GM04503 (cell line): ENCODE results near the gene NEUROG1.

Experiments used
- DNase-seq: peaks from one replicate; pipeline ENCODE4 v3.0.0-alpha.2; 2012; ENCODE audit warnings: low read depth

The NEUROG1 gene

DNA sequence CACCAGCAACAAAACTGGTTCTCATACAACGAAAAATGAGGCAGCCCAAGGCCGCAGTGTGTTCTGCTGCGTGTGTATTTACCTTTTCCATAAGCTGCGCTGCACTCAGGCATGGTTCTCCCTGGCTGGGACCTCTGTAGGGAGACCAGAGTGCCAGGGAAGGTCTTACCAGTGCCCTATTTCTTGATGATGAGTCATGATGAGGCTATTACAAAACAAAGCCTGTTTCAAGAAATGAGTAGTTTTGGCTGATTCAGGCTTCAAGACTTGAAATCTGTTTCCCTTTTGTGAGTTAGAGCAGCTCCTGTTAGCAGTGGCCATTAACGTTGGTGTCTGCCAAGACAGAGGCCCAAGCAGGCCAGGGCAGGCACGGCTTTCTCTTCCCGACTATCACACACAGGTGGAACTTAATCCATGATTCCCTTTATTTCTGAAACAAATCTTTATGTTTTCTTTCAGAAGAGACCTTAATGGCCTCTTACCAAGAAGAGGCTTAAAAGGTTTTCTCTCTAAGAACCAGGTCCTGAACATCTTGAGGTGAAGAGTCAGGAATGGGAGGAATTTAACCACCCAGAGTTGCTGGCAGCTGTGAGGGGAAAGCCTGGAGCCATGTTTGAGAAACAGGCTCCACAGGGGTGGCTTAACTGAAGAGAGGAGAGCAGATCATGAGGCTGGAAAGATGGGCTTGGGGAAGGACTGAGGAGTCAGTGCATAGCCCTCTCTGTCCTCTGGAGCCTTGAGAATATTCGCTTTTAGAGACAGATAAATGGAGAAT, 42.2 kb downstream of the NEUROG1 start:
- DNase-seq: peak; percentile 90

DNA sequence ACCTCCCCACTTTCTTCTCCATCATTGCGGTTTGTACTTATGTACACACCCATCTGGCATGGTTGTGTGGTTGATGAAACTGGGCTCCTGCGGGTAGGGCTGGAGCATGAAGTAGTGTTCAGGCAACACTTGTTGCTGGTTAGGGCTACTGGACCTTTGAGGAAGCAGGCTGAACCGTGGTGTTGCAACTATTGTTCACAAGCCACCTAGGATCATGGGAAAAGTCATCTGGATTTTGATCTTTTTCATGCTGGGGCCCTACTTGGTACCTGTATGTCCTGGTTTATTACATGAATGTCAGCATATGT, 43.5 kb downstream of the NEUROG1 start:
- DNase-seq: no peak

GRCh38 chr5:135491552-135492318, 44.0 kb downstream of the NEUROG1 start:
- DNase-seq: no peak

DNA sequence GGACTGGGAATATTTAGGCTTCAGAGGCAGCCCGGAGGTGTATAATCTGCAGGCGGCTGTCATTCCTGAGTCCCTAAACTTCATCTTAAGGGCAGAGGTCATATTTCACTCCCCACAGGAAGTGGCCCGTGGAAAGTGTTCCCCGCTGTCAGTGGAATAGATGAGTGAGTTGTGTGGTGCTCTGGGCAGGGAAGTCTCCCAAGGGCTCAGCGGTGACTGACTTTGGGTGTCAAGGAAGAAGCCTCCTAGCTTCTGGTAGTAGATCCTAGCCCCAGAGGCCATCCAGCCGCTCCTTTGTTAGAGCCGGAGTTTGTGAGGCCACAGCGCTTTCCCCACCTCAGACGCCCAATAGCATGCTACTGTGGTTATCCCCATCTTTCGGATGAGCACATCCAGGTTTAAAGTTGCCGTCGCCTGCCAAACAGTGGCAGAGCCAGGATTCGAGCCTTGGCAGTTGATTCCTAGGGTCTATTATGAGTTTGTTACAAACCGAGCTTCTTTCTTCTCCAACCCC, 44.7 kb downstream of the NEUROG1 start:
- DNase-seq: no peak

GRCh38 chr5:135490245-135491037, 45.3 kb downstream of the NEUROG1 start:
- DNase-seq: no peak

DNA sequence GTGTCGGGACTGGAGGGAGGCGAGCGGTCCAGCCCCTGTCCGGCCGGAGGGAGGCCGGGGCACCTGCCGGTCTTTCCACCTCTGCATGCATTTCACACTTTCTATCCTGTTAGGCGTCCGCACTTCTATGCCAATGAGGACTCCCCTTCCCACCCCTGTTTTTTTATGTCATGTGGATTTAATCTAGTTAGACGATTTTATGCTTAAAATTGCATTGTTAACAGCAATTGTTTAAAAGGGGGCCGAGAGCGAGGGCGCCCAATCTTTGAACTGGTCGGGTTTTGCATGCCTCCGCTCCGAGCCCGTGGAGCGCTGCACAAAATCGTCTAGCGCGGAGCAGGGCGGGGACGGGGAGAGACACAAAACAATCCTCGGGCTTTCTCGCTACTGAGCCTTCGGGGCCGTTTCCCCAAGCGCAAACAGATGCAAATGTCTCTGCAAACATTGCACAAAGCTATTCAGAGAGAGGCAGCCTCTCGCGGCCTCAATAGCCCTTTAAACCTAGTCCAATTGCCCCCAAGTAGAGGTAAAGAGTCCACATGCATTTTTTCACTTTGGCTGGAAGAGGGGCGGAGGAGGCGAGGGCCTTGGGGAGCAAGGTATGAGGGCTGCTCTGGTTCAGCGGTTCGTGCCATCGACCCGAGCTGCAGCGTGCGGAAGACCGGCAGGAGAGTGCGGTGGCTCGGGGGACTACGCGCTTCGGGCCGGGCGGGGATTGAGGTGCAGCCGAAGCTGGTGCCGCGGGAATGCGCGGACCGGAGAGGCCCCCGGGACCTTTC, 46.1 kb downstream of the NEUROG1 start:
- no peak for DNase-seq

GRCh38 chr5:135488727-135489465, 46.9 kb downstream of the NEUROG1 start:
- DNase-seq: no peak

GRCh38 chr5:135487839-135488514, 47.8 kb downstream of the NEUROG1 start:
- no peak for DNase-seq

- DNase-seq: no peak
Observed at GRCh38 chr5:135487037-135487395, 48.7 kb downstream of the NEUROG1 start.

DNA sequence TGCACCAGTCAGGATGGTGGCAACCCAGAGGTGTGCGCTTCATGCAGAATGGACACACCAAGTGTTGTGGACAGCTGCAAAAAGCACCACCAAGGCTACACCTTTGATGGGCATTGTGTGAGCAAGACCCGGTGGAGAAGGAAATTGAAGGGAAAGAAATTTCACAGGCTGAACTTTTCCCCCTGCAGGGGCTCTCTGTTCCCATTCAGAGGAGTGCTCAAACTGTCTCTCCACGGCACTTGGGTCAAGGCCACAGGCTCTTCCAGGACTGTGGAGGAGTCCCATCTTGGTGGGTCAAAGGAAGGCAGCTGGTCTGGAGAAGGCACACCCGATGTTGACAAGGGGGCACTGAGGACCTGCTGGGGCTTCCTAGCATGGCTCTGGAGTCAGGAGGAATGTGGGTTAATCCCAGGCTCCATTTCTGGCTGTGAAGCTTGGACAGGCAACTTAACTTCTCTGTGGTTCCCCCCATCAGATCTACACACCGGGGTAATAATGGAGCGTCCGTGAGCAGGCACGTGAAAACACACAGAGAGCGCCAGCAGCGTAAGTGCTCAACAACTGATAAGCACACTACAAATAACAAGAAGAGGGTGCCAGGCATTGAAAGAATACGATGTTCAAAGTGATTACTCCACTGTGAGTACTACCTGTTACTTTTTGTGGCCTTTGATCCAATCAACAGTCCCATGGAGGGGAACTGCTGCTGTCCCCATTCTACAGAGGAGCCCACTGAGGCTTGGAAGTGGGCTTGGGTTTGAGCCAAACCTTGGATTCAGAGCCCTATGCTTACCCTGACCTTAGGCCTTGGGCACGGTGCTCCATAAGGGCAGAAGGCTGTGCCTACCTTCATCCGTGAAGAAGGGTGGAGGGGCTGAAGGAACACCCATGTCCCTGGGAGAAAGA, 49.4 kb downstream of the NEUROG1 start:
- no peak for DNase-seq

GRCh38 chr5:135484674-135485086, 51.1 kb downstream of the NEUROG1 start:
- no peak for DNase-seq
